Skeletal muscle cell (primary cell): Measurements from ENCODE around the gene WWC2.

Experiments
- DNase-seq: peaks from one replicate; pipeline ENCODE4 v3.0.0-alpha.2; 2010; ENCODE audit warnings: low read depth
- H3K4me3 ChIP-seq: 2 replicates; pipeline ENCODE4 v1.5.1; 2011; ENCODE audit warnings: low read depth, mild to moderate bottlenecking, control low read depth, low read length, moderate library complexity

WWC2 gene

GRCh38 chr4:183098723-183099536, at the start of gene WWC2:
Gene WWC2 (plus strand): TSS chr4:183099257. CDS start chr4:183099492, 235 bp downstream.
- H3K4me3 ChIP-seq, result peak within 1 kb of the TSS; percentile 90

GRCh38 chr4:183053681-183054080, 45.4 kb upstream of the WWC2 start:
- H3K4me3 ChIP-seq, result no peak overlapping the region
- no peak for DNase-seq

More at GRCh38 chr4:183098723-183099536, at the start of gene WWC2:
- DNase-seq, result peak; percentile 75

- no peak overlapping the region for H3K4me3 ChIP-seq
- DNase-seq, result no peak
Measured at GRCh38 chr4:183057255-183057654, 41.8 kb upstream of the WWC2 start.

GRCh38 chr4:183059797-183060196, 39.3 kb upstream of the WWC2 start:
- no peak overlapping the region for H3K4me3 ChIP-seq
- no peak for DNase-seq

- no peak overlapping the region for H3K4me3 ChIP-seq
- no peak for DNase-seq
Measured at GRCh38 chr4:183068502-183068901, 30.6 kb upstream of the WWC2 start.

- H3K4me3 ChIP-seq, result no peak overlapping the region
- no peak for DNase-seq
Measured at GRCh38 chr4:183071222-183071621, 27.8 kb upstream of the WWC2 start.

- no peak for DNase-seq
- no peak overlapping the region for H3K4me3 ChIP-seq
Measured at GRCh38 chr4:183072176-183072575, 26.9 kb upstream of the WWC2 start.

- DNase-seq, result no peak
- H3K4me3 ChIP-seq, result no peak overlapping the region
Measured at GRCh38 chr4:183073838-183074145, 25.3 kb upstream of the WWC2 start.

GRCh38 chr4:183074288-183074990, 24.6 kb upstream of the WWC2 start:
- no peak overlapping the region for H3K4me3 ChIP-seq
- no peak for DNase-seq

- DNase-seq, result no peak
- no peak overlapping the region for H3K4me3 ChIP-seq
Measured at GRCh38 chr4:183078634-183079033, 20.4 kb upstream of the WWC2 start.

- no peak overlapping the region for H3K4me3 ChIP-seq
- DNase-seq, result no peak
Measured at GRCh38 chr4:183080372-183081115, 18.5 kb upstream of the WWC2 start.

- no peak overlapping the region for H3K4me3 ChIP-seq
- no peak for DNase-seq
Measured at GRCh38 chr4:183081116-183081469, 18.0 kb upstream of the WWC2 start.

GRCh38 chr4:183082053-183082452, 17.0 kb upstream of the WWC2 start:
- H3K4me3 ChIP-seq, result no peak overlapping the region
- no peak for DNase-seq

- H3K4me3 ChIP-seq, result no peak overlapping the region
- DNase-seq, result no peak
Measured at GRCh38 chr4:183094393-183095198, 4.5 kb upstream of the WWC2 start.

GRCh38 chr4:183095199-183095512, 3.9 kb upstream of the WWC2 start:
- no peak for DNase-seq
- H3K4me3 ChIP-seq, result no peak overlapping the region

- H3K4me3 ChIP-seq, result no peak overlapping the region
- no peak for DNase-seq
Measured at GRCh38 chr4:183096276-183096965, 2.6 kb upstream of the WWC2 start.

- DNase-seq, result no peak
- H3K4me3 ChIP-seq, result peak overlapping the region; percentile 90
Measured at GRCh38 chr4:183097231-183098018, 1.6 kb upstream of the WWC2 start.

GRCh38 chr4:183098019-183098722, 886 bp upstream of the WWC2 start:
- no peak for DNase-seq
- H3K4me3 ChIP-seq, result peak overlapping the region; percentile 90
